GM19023 (cell line): Measurements from ENCODE around the gene EVL.
"Not testable (repeated sequence)": the region's sequence is repeated elsewhere in the genome, so short reads cannot be mapped to it uniquely, and the experiment has no call there.

Experiments
- ATAC-seq: cut with Tn5 transposase; IDR thresholded peaks from one replicate; pipeline ENCODE4 v1.9.1; 2021; ENCODE audit warnings: mild to moderate bottlenecking, moderate library complexity; ENCODE audit not compliant: unreplicated experiment

Gene EVL

DNA sequence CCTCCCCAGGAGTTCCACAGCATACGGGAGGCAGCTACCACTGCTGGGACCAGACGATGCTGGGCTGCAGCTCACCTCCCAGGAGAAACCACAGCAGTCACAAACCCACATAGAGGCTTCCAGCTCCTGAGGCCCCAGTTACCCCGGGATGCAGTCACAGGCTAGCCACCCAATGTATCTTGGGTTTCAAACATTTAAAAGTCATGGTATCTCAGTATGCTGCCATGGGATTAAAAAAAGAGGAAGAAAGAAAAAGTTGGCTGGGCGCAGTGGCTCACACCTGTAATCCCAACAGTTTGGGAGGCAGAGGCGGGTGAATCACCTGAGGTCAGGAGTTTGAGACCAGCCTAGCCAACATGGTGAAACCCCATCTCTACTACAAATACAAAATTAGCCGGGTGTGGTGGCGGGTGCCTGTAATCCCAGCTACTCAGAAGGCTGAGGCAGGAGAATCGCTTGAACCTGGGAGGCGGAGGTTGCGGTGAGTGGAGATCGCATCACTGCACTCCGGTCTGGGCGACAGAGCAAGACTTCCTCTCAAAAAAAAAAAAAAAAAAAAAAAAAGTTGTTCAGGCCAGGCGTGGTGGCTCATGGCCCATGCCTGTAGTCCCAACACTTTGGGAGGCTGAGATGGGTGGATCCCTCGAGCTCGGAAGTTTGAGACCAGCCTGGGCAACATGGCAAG lies 92.5 kb downstream of the EVL start:
- ATAC-seq: not testable (repeated sequence)

DNA sequence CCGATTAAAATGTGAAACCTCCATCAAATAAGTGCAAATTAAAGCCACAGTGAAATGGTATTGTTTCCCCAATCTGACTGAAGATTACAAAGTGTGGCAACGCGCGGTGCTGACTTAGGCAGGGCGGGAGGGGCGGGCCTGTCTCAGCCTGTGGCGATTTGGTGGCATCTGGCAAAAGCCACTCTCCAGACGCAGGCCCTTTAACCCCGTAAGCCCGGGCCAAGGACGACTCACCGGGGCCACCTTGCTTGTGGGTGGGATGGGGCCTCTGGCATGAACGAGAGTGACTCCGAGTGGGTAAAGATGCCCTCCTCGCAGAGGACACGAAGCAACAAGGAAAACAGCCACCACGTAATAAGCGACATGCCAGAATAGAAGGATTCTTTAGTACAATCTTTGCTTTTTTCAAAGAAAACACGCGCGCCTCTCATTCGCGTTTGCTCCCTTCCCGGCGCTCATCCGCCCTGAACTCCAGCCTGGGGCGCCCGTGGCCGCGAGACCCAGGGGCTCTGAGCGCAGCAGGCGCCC lies 93.4 kb downstream of the EVL start:
- no peak for ATAC-seq

DNA sequence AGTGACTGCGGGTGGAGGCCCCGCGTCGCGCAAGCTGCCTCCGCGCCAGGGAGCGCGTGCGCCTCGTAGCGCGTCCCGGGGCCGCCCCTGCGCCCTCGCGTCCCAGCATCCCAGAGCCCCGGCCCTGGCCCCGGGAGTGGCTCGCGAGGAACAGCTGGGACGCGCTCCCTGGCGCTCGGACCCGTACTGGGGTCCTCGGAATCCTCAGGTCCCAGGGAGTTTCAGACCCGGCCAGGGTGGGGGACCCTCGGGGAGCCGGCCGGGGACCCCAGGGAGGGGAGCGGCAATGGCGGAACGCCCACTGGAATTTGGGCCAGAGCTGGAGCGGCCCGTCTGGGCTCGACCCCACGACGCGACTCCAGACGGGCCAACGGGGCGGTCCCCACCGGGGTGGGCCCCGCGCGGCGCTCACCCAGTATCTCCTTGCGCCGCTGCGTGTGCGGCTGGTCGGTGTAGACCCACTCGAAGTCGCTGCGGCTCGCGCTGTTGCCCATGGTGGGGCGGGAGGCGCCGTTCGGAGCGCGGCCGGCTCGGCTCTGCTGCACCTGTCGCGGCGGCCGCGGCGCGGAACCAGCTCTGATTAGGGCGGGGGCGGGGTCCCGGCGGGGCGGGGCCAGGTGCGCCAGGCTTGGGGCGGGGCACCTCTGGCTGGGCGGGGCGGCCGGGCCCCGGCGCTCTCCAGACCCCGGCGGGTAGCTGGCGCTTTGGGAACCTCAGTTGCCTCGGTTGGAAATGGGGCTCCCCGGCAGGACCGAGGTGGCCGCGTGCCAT lies 94.1 kb downstream of the EVL start, which contains the start of gene DEGS2:
Gene DEGS2 (minus strand): TSS at position 552 of the 771 bp plus-strand sequence. CDS start 58 bp downstream, at position 494.
- ATAC-seq: peak; percentile 58

DNA sequence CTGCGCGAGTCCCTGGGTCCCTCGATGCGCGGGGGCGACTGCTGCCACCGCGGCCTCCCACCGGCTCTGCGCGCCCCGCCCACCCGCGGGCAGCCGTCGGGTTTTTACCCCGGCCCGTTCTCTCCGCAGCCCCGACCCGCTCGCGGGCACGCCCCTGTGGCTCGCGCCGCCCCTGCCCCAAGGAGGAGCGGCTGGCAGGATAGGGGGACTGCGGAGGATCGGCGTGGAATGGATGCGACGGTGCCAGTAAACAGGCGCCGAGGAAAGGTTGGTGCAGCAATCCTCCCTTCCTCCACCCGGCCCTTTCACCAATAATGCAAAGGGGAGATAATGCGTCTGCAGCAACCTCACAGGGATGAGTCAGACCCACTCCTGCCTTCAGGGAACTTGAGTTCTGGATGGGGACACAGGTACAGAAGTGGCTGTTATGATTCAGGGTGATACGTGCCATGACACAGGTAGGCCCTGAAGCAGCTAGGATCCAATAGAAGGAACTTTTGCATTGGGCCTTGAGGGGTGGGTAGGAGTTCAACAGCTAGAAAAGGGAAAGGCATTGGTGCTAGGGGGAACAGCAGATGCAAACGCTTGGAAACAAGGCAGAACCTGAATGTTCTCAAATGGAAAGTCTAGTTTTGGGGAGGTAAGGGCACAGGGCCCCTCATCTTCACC lies 94.8 kb downstream of the EVL start:
- peak; percentile 21 for ATAC-seq

DNA sequence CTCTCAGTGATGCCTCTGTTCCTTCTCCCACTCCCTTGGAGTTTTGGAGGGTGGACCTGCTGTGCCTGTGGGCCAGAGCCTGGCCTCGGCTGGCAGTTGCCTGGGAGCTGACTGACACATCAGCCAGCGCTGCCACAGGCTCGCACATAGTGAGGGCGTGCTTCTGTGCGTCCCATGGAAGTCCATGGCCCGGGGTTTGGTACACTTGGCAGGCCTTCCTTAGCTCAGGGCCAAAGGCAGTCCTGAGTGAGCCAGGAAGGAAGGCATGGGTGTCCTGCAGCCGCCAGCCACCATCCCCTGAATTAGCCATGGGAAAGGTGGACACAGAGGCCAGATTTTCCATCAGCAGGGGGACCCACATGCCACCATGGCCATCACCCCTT lies 95.3 kb downstream of the EVL start:
- ATAC-seq: no peak

DNA sequence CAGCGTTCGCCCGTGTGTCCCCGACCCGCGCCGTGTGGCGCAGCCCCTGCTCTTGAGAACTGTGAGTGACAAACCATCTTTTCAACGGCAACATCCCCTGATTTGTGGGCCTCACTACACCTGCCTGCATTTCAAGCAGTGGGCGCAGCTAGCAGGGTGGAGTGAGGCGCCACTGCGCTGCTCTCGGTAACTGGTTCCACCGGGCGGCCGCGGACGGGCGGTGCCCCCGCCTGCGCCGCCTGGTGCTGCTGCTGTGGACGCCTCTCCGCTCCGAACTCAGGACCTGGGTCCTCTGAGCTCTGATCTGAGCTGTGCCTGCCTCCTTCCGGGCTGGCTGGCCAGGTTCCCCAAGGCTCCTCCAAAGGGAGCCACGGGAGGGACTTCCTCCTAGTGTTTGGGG lies 100.2 kb downstream of the EVL start:
- ATAC-seq: no peak

DNA sequence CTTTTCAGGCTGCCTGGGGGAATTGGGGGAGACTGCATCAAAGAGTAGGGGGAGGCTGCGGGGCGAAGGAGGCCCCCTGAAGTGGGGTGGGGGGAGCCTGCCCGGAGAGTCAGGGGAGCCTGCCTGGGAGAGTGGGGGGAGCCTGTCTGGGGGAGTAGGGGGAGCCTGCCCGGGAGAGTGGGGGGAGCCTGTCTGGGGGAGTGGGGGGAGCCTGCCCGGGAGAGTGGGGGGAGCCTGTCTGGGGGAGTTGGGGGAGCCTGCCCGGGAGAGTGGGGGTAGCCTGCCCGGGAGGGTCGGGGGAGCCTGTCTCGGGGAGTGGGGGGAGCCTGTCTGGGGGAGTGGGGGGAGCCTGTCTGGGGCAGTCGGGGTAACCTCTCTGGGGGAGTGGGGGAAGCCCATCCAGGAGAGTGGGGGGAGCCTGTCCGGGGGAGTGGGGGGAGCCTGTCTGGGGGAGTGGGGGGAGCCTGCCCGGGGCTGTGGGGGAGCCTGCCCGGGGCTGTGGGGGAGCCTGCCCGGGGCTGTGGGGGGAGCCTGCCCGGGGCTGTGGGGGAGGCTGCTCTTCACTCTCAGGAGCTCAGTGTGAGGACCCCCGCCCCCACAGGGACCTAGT lies 100.7 kb downstream of the EVL start:
- ATAC-seq: no peak

DNA sequence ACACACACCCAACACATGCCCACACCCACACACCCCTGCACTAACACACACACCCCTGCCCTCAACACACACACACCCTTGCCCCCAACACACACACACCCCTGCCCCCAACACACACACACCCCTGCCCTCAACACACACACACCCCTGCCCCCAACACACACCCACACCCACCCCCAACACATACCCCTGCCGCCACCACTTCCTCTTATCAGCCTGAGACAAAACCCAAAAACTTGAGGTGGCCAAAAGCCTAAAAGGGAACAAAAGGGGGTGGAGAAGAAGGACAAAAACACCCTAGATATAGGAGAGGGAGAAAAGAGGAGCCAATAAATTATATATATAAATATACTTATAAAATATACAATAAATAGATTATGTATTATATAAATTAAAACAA lies 103.3 kb downstream of the EVL start:
- ATAC-seq: no peak

DNA sequence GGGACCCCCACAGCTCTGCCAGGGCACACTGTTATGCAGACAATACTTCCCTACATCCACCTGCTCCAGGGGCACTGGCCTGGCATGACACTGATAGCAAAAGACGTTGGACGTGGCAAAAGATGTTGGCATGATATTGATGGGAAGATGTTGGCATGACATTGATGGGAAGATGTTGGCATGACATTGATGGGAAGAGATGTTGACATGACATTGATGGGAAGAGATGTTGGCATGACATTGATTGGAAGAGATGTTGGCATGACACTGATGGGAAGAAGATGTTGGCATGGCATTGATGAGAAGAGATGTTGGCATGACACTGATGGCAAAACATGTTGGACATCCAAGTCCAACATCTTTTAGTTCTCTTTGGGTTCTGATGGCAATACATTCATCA lies 105.7 kb downstream of the EVL start:
- no peak for ATAC-seq

DNA sequence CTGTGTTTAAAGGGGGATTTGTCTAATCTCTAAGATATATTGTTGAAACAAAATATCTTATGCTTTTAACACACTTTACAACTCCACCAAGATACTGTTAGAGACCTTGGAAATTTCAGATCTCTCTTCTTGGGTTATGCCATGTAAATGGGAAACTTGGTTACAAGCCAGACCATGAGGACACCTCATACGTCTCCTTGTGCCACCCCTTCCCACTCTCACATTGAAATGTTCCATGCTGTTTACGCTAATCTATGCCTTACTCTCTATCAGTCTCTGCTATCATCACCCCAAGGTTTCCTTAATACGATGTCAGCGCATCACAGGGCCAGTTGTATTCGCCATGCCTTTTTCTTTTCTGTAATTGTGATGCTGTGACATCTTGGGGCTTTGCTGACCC lies 107.6 kb downstream of the EVL start:
- no peak for ATAC-seq

DNA sequence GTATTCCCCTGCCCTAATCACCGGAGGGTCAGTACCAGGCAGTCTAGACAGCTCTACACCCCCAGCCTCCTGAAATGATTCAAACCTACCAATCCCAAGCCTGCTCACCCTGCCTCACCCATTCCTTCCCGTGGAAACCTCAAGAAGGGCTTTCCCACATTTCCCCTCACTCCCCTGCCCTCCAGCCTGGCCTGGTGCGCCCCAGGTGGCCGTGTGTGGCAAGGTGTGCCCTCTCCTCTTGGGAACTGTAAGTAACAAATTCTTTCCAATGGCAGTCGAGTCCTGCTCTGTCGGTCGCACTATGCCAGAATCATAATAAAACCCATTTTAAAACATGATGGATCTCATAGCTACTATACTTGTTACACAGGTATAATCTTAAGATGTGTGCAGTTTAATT lies 108.1 kb downstream of the EVL start:
- no peak for ATAC-seq

DNA sequence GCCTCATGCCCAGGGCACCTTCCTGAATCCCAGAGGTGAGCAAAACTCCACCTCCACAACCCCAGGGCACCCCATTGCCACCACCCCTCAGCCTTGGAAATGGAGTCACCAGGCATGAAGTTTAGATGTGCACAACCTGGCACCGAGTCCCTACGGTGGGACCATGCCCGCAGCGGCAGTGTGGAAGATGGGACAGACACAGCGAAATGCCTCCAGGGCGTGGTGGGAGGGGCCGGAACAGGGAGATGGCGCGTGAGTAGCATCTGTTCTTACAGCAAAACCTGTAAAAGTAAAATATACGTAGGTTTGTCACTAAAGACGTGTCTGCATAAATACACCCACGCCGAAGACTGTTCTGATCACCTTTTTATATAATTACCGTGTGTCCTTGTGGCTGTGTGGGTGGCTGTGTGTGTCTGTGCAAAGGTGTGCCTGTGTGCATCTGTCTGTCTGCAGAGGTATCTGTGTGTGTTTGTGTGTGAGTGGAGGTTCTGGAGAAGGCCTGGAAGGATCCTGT lies 111.6 kb downstream of the EVL start:
- no peak for ATAC-seq

DNA sequence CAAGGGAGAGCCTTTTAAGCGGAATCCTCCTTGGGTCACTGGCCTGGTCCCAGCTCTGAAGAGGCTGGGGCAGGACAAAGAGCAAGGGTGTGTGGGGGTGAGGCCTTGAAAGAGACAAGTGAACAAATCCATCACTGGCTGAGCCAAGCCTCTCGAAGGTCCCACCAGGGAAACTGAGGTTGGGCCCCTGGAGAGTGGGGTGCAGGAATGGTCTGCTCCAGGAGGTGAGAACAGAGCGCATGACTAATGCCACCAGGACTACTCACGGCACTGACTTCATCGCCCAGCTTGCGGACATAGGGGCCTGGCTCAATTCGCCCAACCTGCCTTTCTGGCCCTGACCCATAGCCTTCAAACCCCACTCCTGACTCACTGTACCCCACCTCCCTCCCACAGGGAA lies 113.5 kb downstream of the EVL start:
- no peak for ATAC-seq

DNA sequence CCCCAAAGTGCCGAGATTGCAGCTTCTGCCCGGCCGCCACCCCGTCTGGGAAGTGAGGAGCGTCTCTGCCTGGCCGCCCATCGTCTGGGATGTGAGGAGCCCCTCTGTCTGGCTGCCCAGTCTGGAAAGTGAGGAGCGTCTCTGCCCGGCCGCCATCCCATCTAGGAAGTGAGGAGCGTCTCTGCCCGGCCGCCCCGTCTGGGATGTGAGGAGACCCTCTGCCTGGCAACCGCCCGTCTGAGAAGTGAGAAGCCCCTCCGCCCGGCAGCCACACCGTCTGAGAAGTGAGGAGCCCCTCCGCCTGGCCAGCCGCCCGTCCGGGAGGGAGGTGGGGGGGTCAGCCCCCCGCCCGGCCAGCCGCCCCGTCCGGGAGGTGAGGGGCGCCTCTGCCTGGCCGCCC lies 115.4 kb downstream of the EVL start:
- not testable (repeated sequence) for ATAC-seq

DNA sequence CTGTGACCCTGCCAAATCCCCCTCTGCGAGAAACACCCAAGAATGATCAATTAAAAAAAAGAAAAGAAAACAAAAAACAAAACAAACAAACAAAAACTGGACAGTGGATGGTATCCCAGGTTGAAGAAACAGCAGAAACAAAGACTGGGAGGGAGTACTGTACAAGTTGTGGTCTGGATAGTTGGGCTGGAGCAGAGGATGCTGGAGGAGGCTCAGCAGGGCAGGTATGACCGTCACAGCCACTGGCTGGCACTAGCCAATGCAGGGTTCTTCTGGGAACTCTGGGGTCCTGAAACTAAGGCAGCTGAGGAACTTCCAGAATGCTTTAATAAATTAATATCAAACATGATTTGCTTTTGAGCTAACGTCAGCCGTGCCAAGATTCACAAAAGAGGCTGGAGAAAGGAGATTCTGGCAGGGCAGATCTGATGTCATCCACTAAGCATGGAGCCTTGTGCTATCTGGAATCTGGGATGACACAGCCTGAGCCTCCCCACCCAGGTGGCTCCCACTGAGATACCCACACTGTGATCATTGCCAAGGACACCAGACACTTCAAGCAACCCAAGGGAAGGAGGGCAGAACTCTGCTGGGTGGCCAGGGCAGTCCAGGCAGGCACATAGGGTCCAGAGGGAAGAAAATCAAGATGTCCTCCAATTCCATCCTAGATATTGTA lies 116.8 kb downstream of the EVL start:
- not testable (repeated sequence) for ATAC-seq

DNA sequence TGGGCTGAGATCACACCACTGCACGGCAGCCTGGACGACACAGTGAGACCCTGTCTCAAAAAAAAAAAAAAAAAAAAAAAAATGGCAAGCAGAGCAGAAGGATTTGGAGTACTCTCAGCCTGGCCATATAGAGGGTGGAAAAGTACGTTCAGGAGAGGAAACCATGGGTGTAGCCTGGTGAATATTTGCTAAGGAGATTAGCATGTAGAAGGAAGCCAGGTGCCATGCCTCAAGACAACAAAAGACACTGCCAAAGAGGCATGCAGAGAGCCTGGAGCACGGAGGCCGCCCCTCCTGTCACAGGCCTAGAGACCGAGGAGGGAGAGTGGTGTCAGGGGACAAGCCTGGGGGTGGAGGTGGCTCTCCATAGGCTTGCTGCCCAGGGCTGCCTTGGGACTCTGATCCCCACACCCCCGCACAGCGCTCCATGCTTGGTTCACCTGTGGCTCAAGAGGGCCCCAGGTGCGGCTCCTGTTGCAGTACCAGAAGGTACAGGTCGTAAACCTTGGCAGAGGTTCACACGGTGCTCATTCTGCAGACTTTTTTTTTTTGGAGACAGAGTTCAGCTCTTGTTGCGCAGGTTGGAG lies 122.1 kb downstream of the EVL start:
- no peak for ATAC-seq

DNA sequence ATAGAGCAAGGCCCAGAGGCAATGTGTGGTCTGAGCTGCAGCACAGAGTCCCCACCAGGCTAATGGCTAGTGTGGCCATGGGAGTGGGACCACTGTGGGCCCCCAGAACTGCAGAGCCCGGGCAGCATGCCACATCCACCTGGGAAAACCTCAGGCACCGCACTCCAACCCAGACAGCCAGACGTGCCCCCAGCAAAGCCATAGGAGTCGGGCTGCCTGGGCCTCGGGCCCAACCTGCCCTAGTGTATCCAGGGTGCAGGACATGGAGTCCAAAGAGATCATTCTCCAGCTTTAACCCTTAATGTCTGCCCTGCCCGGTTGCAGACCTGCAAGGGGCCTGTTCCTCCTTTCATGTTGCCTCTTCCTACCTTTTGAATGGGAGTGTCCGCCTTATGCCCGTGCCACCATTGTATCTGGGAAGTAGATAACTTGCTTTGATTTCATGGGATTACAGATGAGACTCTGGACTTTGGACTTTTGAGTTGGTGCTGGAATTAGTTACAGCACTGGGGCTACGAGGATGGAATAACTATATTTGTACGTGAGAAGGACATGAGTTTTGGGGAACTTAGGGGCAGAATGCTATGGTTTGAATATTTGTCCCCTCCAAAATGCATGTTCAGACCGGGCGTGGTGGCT lies 123.3 kb downstream of the EVL start:
- no peak for ATAC-seq

DNA sequence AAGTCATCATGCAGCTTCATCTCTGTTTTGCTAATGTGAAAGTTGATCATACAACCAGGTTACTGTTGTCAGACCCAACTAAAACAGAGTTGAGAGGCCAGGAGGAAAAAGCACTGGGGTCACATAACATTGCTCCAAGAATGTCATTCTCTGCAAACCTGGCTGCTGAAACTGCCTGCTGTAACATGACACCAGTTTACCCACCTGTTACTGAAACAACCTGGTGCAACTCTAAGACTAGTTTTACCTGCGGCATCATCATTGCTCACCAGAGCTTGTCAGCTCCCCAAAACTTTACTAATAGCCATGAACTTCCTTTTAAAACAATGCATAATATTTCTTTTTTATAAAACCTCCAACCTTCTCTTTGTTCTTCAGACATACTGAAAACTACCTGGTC lies 124.9 kb downstream of the EVL start:
- ATAC-seq: no peak

DNA sequence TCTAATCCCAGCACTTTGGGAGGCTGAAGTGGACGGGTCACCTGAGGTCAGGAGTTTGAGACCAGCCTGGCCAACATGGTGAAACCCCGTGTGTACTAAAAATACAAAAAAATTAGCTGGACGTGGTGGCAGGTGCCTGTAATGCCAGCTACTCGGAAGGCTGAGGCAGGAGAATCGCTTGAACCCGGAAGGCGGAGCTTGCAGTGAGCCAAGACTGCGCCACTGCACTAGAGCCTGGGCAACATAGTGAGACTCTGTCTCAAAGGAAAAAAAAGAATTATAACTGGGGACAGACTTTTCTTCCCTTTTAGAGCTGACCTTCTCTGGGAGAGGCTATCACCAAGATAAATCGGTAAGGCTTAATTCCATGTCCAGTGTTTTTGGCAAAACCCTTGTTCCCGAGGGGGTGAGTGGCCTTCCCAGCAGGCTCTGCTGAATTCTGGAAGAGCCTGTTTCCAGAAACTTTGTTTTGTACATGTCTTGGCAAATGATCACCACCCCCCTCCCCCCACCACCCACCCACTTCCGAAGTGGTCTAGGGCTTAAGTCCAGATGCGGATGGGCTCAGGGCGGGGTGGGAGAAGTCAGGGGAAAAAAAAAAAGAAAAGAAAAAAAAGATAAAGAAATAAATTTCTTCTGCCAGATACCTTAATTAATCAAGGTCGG lies 126.5 kb downstream of the EVL start:
- no peak for ATAC-seq
